ENCODE data around the gene CRYBG1. TPM values are rescaled to one million over a fixed set of nuclear protein-coding genes. Genes with fewer than 3 reads are reported as not detected.

CRYBG1 gene
- total RNA-seq, 4 donors from 2014 or later, result 27.4 to 42.1 (median 40.6) TPM

- TF ChIP-seq CTCF (IDR thresholded peaks at IDR 0.05; ENCODE audit: low read depth), result no peak
Measured at GRCh38 chr6:106527979-106528378, 167.5 kb downstream of the CRYBG1 start.

- TF ChIP-seq CTCF (IDR thresholded peaks at IDR 0.05; ENCODE audit: low read depth), result no peak
Measured at GRCh38 chr6:106528521-106528920, 168.0 kb downstream of the CRYBG1 start.

- TF ChIP-seq CTCF (IDR thresholded peaks at IDR 0.05; ENCODE audit: low read depth), result no peak
Measured at GRCh38 chr6:106529438-106529837, 168.9 kb downstream of the CRYBG1 start.

GRCh38 chr6:106530026-106530425 is 169.5 kb downstream of the CRYBG1 start:
- no peak for TF ChIP-seq CTCF (IDR thresholded peaks at IDR 0.05; ENCODE audit: low read depth)

- TF ChIP-seq CTCF (IDR thresholded peaks at IDR 0.05; ENCODE audit: low read depth), result no peak
Measured at GRCh38 chr6:106530502-106530901, 170.0 kb downstream of the CRYBG1 start.

GRCh38 chr6:106533054-106533453 is 172.5 kb downstream of the CRYBG1 start:
- no peak for TF ChIP-seq CTCF (IDR thresholded peaks at IDR 0.05; ENCODE audit: low read depth)

- no peak for TF ChIP-seq CTCF (IDR thresholded peaks at IDR 0.05; ENCODE audit: low read depth)
Measured at GRCh38 chr6:106534004-106534403, 173.5 kb downstream of the CRYBG1 start.
